Sigmoid colon (tissue), 7 donors: ENCODE data around the gene TMEFF2. TPM values are rescaled to one million over a fixed set of nuclear protein-coding genes. Genes with fewer than 3 reads are reported as not detected.

Source experiments
- DNase-seq: peaks from one replicate; pipeline ENCODE4 v3.0.0-alpha.2; 2019
- H3K27ac ChIP-seq, 4 donors: fragments of 200-600 bp; sonication (generic); one replicate each; pipeline ENCODE4 v1.5.1; 2016 to 2019; ENCODE audit warnings: mild to moderate bottlenecking in 1 of 4
- H3K27me3 ChIP-seq, 3 donors: fragments of 200-600 bp; sonication (generic); one replicate each; pipeline ENCODE4 v1.5.1; 2019; ENCODE audit warnings: mild to moderate bottlenecking in 1 of 3
- H3K36me3 ChIP-seq, 4 donors: fragments of 200-600 bp; sonication (generic); one replicate each; pipeline ENCODE4 v1.5.1; 2016 to 2019
- H3K4me1 ChIP-seq, 4 donors: fragments of 200-600 bp; sonication (generic); one replicate each; pipeline ENCODE4 v1.5.1; 2017 to 2019
- H3K4me3 ChIP-seq, 4 donors: fragments of 200-600 bp; sonication (generic); one replicate each; pipeline ENCODE4 v1.5.1; 2017 to 2019; ENCODE audit warnings: mild to moderate bottlenecking in 2 of 4, moderate library complexity in 1 of 4
- H3K9me3 ChIP-seq, 4 donors: fragments of 200-600 bp in 3 of 4; sonication (generic) in 3 of 4; one replicate each; pipeline versions ENCODE4 v1.5.1 to v1.6.1; 2013 to 2019
- EP300 ChIP-seq, 4 donors: sonication (generic); formaldehyde crosslinking; IDR thresholded peaks; one replicate each; pipeline ENCODE4 v1.6.1; 2017; ENCODE audit warnings: antibody characterized with exemption in 4 of 4
- POLR2A ChIP-seq, 2 donors: fragments of 450-650 bp; IDR thresholded peaks; one replicate each; pipeline ENCODE4 v1.6.1; 2016; ENCODE audit warnings: antibody characterized with exemption in 2 of 2, mild to moderate bottlenecking in 2 of 2, moderate library complexity in 2 of 2
- POLR2AphosphoS5 ChIP-seq, 4 donors: sonication (generic); formaldehyde crosslinking; IDR thresholded peaks; one replicate each; pipeline ENCODE4 v1.6.1; 2017; ENCODE audit warnings: antibody characterized with exemption in 4 of 4
- WGBS, 2 donors: extraction: QIAGEN DNeasy Blood & Tissue Kit; methylation state at CpG; one replicate each; pipeline ENCODE4 v1.1.7; 2013; 5-methylcytosine and 5-hydroxymethylcytosine counted together
- intact Hi-C: fragments of 100-400 bp; cut with DNase I; formaldehyde crosslinking; loops from one replicate; pipeline ENCODE4 v1.15.1; 2023
- polyA plus RNA-seq, 3 donors: library from polyadenylated mRNA; stranded (reverse); fragments of 200-250 nt; gene quantifications; one replicate each; pipeline ENCODE4 v1.2.3, GENCODE V29; 2013
- total RNA-seq, 4 donors: library from RNA; depleted of rRNA; stranded (reverse); fragments of >200 nt; gene quantifications; one replicate each; pipeline ENCODE4 v1.1.0, GENCODE V29; 2016
- TF ChIP-seq, protein P1 (sequence below), 4 experiments: fragments of 450-650 bp in 3 of 4; fragments of 200-600 bp in 1 of 4; IDR thresholded peaks; one replicate each; pipeline ENCODE4 v1.5.1; 2016 to 2019; ENCODE audit warnings: antibody characterized with exemption in 4 of 4, mild to moderate bottlenecking in 3 of 4, moderate library complexity in 2 of 4
- donor health status: healthy with polysubstance abuse.
- donor health status: Bipolar disorder and iron deficiency.
- donor health status: healthy.

The TMEFF2 gene
- total and polyA plus RNA-seq, 7 donors, result 0.16 to 1.4 (median 0.32) TPM; not detected in 1

DNA sequence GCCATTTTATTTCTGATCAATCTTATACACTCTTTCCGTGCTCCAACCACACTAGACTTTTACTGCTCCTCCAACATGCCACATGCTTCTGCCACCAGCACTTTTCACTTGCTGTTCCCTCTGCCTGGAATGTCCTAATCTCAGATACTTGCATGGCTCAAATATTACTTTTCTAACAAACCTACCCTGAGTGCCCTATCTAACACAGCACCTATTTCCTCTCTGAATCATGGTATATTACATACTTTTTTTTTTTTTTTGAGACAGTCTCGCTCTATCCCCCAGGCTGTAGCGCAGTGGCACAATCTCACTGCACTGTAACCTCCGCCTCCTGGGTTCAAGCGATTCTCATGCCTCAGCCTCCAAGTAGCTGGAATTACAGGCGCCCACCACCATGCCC lies 181.5 kb downstream of the TMEFF2 start:
- Histone ChIP-seq H3K27ac (no peak overlapping the region), H3K9me3 (no peaks in the 10 kb centered on the region), H3K4me1 (peaks cover 0 to 11% (median 6%) of the 10 kb centered on the region in 4 donors), H3K36me3 (no peaks in the 10 kb centered on the region), H3K4me3 (no peak overlapping the region), H3K27me3 (no peaks in the 10 kb centered on the region)
- intact Hi-C loops, result no loop called here
- TF ChIP-seq POLR2A (IDR thresholded peaks at IDR 0.05), result no peak
- TF ChIP-seq, protein P1, sequence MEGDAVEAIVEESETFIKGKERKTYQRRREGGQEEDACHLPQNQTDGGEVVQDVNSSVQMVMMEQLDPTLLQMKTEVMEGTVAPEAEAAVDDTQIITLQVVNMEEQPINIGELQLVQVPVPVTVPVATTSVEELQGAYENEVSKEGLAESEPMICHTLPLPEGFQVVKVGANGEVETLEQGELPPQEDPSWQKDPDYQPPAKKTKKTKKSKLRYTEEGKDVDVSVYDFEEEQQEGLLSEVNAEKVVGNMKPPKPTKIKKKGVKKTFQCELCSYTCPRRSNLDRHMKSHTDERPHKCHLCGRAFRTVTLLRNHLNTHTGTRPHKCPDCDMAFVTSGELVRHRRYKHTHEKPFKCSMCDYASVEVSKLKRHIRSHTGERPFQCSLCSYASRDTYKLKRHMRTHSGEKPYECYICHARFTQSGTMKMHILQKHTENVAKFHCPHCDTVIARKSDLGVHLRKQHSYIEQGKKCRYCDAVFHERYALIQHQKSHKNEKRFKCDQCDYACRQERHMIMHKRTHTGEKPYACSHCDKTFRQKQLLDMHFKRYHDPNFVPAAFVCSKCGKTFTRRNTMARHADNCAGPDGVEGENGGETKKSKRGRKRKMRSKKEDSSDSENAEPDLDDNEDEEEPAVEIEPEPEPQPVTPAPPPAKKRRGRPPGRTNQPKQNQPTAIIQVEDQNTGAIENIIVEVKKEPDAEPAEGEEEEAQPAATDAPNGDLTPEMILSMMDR (IDR thresholded peaks at IDR 0.05), result no peak
- no peak for TF ChIP-seq POLR2AphosphoS5 (IDR thresholded peaks at IDR 0.05)
- TF ChIP-seq EP300 (IDR thresholded peaks at IDR 0.05), result no peak
- 96 to 98% methylated on average over 6 of the region's 6 CpGs for whole genome bisulfite sequencing, 2 donors
- DNase-seq, result no peak

DNA sequence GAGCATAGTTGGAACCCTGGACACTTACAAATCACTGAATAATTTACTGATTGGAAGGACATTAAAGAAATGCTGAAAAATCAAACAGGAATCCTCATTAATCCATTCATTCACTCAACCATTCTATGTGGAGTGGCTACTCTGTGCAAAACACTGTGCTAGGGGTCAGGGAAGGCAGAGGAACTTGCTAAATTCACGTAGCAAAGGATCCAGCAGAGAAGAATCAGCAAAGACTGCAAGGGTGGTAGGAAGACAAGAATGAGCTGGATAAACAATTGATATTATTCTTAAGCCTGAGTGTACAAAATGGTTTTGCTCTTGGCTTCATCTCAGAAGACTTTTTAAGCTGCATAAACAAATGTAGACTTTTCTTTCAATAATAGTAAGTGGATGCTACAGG lies 183.5 kb downstream of the TMEFF2 start:
- H3K27me3 ChIP-seq, result no peaks in the 10 kb centered on the region
- H3K27ac ChIP-seq, result no peak overlapping the region
- 70 to 83% methylated on average over 1 of the region's 1 CpG for WGBS, 2 donors
- peaks cover 0 to 11% (median 6%) of the 10 kb centered on the region in 4 donors for H3K4me1 ChIP-seq
- no peaks in the 10 kb centered on the region for H3K36me3 ChIP-seq
- no peak for DNase-seq
- H3K4me3 ChIP-seq, result no peak overlapping the region
- intact Hi-C loops, result no loop called here
- TF ChIP-seq POLR2AphosphoS5 (IDR thresholded peaks at IDR 0.05), result no peak
- H3K9me3 ChIP-seq, result no peaks in the 10 kb centered on the region

DNA sequence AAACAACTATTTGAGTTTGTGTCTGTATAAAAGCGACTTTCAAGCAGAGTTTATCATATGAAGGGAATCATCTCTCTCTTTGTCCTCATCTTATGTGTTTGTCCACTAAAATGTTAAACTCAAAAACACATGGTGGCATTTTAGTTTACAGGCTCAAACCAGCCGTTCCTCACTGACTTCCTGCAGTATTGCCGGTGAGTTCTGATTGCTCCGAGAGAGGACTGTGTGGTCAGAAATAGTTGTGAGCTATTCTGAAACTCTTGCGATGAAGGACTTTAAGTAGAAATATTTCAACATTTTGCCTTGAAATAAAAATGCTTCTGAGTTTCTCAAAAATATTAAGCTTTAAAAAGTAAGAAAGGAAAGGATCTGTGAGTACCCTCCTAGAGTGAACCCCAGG lies 184.7 kb downstream of the TMEFF2 start:
- DNase-seq, result no peak
- Histone ChIP-seq H3K4me3 (no peak overlapping the region), H3K4me1 (peaks cover 0 to 11% (median 6%) of the 10 kb centered on the region in 4 donors), H3K27ac (no peak overlapping the region), H3K9me3 (no peaks in the 10 kb centered on the region), H3K27me3 (no peaks in the 10 kb centered on the region), H3K36me3 (no peaks in the 10 kb centered on the region)
- intact Hi-C loops, result no loop called here
- 49 to 78% methylated on average over 5 of the region's 5 CpGs for WGBS, 2 donors
- TF ChIP-seq EP300 (IDR thresholded peaks at IDR 0.05) (no peak), POLR2AphosphoS5 (IDR thresholded peaks at IDR 0.05) (no peak), POLR2A (IDR thresholded peaks at IDR 0.05) (no peak)
- TF ChIP-seq, protein P1 (IDR thresholded peaks at IDR 0.05), result no peak

DNA sequence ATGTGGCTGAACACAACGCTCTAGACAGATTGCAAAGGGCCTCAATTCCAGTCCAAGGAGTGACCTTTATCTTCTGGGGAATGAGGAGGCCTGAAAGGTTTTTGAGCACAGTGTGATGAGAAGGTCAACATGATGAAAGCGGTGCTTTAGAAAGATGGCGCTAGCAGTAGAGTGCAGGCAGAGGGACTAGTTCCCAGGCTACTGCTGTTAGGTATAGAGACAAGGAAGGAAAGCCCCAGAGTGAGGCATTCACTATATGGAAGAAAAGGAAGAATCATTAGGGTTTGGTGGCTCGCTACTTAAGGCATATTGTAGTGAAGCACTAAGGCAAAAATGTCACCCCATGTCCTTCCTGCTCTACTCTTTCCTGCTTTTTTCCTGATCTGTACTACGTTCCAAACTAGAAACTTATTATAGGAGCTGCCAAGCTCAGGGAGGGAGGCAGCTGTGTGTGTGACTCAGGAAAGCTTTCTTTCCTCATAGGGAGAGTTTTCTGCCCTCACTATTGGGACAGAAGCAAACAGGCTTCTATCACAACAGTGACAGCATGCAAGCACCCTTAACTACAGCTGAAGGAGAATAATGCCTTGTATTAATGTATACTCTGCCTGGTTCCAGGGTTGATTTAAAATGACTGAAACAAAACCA lies 187.0 kb downstream of the TMEFF2 start:
- WGBS, 2 donors, result 81 to 87% methylated on average over 5 of the region's 5 CpGs
- intact Hi-C loops, result no loop called here
- Histone ChIP-seq H3K9me3 (no peaks in the 10 kb centered on the region), H3K4me1 (peaks cover 0 to 11% (median 6%) of the 10 kb centered on the region in 4 donors), H3K27ac (no peak overlapping the region), H3K36me3 (no peaks in the 10 kb centered on the region), H3K27me3 (no peaks in the 10 kb centered on the region), H3K4me3 (no peak overlapping the region)
- no peak for DNase-seq
- no peak for TF ChIP-seq EP300 (IDR thresholded peaks at IDR 0.05)
- TF ChIP-seq, protein P1 (IDR thresholded peaks at IDR 0.05), result no peak
- TF ChIP-seq POLR2AphosphoS5 (IDR thresholded peaks at IDR 0.05), result no peak
- TF ChIP-seq POLR2A (IDR thresholded peaks at IDR 0.05), result no peak

DNA sequence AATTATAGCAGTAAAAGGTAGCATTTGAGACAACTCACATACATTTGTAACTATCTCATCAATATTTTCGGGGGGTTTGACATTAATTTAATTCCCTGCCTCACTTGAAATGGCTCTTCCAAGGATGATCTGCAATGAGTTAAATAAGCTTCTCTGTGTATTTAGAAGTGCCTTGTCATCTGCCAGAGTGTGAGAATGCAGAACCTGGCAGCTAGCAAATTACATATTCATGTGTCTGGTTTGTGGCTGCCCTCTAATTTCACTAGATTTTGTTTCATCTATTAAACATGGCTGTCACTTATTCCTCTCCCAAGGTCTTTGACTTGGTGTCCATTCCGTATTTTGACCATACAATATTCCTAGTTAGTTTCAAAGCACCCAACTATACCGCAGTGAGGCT lies 189.5 kb downstream of the TMEFF2 start:
- TF ChIP-seq POLR2A (IDR thresholded peaks at IDR 0.05) (no peak), EP300 (IDR thresholded peaks at IDR 0.05) (no peak), POLR2AphosphoS5 (IDR thresholded peaks at IDR 0.05) (no peak)
- TF ChIP-seq, protein P1 (IDR thresholded peaks at IDR 0.05), result no peak
- intact Hi-C loops, result no loop called here
- Histone ChIP-seq H3K4me3 (no peak overlapping the region), H3K27ac (no peak overlapping the region), H3K36me3 (no peaks in the 10 kb centered on the region), H3K27me3 (no peaks in the 10 kb centered on the region), H3K9me3 (no peaks in the 10 kb centered on the region), H3K4me1 (no peaks in the 10 kb centered on the region)
- WGBS, 2 donors, result 89 to 97% methylated on average over 3 of the region's 3 CpGs
- no peak for DNase-seq
